Measurements from ENCODE around the gene WNT3A. TPM values are rescaled to one million over a fixed set of nuclear protein-coding genes. Genes with fewer than 3 reads are reported as not detected.

Gene WNT3A
- total RNA-seq, 1 donor from 2014 or later = not detected

DNA sequence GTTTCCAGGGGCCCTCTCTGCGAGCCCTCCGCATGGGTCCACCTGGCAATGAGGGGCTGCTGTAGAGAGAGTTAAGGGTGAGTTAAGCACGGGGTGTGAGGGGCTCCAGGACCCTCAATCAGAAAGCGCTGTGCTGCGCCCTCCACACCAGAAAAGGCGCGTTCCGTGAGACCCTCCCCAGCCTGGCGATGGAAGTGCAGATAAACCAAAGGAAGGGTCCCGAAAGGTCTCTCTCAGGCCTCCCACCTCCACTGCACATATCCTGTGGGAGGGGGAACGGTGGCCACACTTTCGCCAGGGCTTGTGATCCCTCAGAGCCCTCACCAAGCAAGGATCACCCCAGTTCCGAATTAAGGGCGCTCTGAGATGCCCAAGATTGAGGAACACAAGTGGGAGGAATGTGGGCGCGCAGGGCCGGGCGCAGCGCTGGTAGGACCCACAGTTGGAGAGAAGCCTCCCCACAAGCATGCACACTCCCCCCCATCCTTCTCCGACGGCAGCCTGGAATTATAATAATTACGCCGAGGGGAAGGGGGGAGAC is 1.1 kb downstream of the WNT3A start:
- Mint-ChIP-seq H3K9me3 (ENCODE audit: low read depth) (no peaks in the 10 kb centered on the region), H3K4me1 (ENCODE audit: low read depth) (peaks cover 4% of the 10 kb centered on the region), H3K36me3 (ENCODE audit: low read depth) (no peaks in the 10 kb centered on the region), H3K27ac (ENCODE audit: unreplicated experiment) (no peak overlapping the region), H3K4me3 (ENCODE audit: unreplicated experiment) (no peak overlapping the region), H3K27me3 (ENCODE audit: low read depth) (peaks cover 68% of the 10 kb centered on the region)
- TF ChIP-seq, protein P1, sequence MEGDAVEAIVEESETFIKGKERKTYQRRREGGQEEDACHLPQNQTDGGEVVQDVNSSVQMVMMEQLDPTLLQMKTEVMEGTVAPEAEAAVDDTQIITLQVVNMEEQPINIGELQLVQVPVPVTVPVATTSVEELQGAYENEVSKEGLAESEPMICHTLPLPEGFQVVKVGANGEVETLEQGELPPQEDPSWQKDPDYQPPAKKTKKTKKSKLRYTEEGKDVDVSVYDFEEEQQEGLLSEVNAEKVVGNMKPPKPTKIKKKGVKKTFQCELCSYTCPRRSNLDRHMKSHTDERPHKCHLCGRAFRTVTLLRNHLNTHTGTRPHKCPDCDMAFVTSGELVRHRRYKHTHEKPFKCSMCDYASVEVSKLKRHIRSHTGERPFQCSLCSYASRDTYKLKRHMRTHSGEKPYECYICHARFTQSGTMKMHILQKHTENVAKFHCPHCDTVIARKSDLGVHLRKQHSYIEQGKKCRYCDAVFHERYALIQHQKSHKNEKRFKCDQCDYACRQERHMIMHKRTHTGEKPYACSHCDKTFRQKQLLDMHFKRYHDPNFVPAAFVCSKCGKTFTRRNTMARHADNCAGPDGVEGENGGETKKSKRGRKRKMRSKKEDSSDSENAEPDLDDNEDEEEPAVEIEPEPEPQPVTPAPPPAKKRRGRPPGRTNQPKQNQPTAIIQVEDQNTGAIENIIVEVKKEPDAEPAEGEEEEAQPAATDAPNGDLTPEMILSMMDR (IDR thresholded peaks at IDR 0.05) = no peak
- no peak for DNase-seq (ENCODE audit: low spot score)

DNA sequence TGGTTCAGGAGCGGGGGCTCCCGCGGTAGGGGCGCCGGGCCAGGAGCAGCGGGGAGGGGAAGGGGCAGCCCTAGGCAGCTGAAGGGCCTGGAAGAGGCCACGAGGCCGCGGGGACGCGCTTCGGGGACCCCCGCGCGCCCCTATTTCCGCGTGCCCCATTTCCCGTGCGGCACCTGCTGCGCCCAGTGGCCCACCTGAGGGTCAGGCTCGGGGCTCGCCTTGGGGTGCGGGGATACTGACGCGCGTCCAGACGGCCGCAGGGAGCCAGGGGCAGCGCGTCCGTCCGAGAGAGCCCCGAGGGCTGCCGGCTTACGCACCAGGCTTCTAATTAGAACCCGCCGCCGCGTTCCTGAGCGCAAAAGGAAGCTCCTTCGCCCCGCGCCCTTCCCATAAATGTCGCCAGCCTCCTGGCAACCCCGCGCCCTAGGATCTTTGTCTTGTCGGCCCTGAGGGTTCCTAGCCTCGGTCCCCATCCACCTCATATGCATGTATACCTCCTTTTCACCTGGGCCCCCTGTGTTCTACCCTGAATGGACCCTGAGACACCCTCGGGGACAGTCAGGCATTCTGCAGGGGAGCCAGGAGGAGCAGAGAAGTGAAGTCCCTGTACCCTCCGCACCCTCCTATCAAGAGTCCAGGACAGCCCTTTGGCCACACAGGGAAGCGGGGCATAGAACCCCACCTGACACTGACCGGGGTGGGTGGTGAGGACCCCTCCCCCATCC is 1.8 kb downstream of the WNT3A start:
- Mint-ChIP-seq H3K36me3 (ENCODE audit: low read depth) (no peaks in the 10 kb centered on the region), H3K27me3 (ENCODE audit: low read depth) (peaks cover 68% of the 10 kb centered on the region), H3K4me3 (ENCODE audit: unreplicated experiment) (no peak overlapping the region), H3K9me3 (ENCODE audit: low read depth) (no peaks in the 10 kb centered on the region), H3K4me1 (ENCODE audit: low read depth) (peaks cover 4% of the 10 kb centered on the region), H3K27ac (ENCODE audit: unreplicated experiment) (no peak overlapping the region)
- TF ChIP-seq, protein P1 (IDR thresholded peaks at IDR 0.05) = no peak
- DNase-seq (ENCODE audit: low spot score) = no peak

DNA sequence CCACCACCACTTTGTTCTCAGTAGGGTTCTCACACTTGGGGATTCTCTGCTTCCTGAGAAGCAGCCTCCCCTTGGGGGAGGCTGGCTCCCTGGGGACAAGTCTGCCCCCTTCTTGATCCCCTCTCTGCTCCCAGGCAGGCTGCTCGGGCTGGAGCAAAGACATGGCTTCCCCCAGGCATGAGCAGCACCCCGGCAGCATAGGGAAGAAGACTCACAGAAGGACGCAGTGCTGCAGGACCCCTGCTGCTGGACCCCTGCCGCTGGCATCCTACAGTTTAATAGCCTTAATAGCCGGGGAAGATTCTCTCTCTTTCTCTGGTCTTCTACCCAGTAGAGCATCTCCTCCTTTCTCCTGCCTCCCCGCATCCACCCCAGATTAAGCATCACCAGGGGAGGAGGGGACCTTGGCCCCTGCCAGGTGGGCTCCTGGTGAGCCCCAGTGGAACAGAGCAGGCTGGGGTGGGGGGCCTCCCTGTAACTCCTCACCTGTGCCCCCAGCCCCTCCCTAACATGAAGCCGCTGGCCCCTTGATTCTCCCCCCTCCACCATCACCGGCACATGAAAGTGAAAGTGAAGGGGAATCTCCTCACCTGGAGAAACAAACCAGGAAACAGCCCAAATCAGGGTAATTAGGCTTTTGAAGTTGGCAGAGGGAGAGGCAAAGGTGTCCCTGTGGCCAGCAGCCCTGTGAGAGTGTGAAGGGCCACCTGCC is 2.5 kb downstream of the WNT3A start:
- H3K27ac Mint-ChIP-seq (ENCODE audit: unreplicated experiment) = no peak overlapping the region
- no peaks in the 10 kb centered on the region for H3K36me3 Mint-ChIP-seq (ENCODE audit: low read depth)
- no peak overlapping the region for H3K4me3 Mint-ChIP-seq (ENCODE audit: unreplicated experiment)
- H3K27me3 Mint-ChIP-seq (ENCODE audit: low read depth) = peaks cover 61% of the 10 kb centered on the region
- H3K4me1 Mint-ChIP-seq (ENCODE audit: low read depth) = peaks cover 4% of the 10 kb centered on the region
- TF ChIP-seq, protein P1 (IDR thresholded peaks at IDR 0.05) = no peak
- no peak for DNase-seq (ENCODE audit: low spot score)
- no peaks in the 10 kb centered on the region for H3K9me3 Mint-ChIP-seq (ENCODE audit: low read depth)

DNA sequence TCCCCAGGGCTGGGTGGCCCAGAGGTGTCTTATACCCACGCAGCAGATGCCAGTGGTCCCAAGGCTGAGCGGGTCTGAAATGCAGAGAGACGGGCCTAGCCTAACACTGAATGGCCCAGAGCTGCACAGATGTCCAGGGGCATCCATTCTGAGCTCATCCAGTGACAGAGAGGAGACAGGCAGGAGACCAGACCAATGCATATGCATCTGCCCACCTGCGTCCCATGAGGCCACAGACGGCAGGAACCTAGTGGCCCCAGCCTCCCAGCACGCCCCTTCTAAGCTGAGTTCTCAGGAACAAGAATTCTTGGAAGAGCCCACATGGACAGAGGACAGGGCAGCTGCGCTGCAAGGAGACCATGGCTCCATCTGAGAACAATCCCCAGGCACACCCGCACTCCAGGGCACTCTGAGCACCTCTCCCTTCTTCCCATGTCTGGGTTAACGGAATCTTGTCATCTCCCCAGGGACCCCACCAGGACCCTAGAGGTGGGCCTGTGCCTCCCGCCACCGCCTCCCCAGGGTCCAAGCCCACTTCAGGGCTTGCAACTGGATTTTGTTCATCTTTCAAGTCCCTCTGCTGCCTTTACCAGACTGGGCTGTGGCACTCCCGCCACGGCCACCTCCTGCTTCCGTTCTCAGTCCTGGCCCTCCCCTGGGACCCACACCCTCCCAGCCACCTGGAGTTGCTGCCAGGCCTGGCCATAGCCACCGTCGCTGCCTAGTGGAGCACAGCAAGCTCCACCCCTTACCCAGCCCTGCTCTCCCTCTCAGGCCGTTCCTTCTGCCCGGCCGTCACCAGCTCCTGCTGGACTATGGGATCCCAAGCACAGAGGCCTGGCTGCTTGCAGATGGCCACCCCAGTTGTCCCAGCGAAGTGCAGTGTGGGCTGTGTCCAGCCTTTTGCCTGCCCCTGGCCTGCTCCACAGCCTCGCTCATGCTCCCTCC is 3.3 kb downstream of the WNT3A start:
- Mint-ChIP-seq H3K36me3 (ENCODE audit: low read depth) (no peaks in the 10 kb centered on the region), H3K27me3 (ENCODE audit: low read depth) (peaks cover 56% of the 10 kb centered on the region), H3K4me1 (ENCODE audit: low read depth) (peaks cover 9% of the 10 kb centered on the region), H3K4me3 (ENCODE audit: unreplicated experiment) (no peak overlapping the region), H3K9me3 (ENCODE audit: low read depth) (no peaks in the 10 kb centered on the region), H3K27ac (ENCODE audit: unreplicated experiment) (no peak overlapping the region)
- no peak for DNase-seq (ENCODE audit: low spot score)
- TF ChIP-seq, protein P1 (IDR thresholded peaks at IDR 0.05) = no peak
